IMR-90 (cell line): Measurements from ENCODE around the gene SLC25A25. TPM values are rescaled to one million over a fixed set of nuclear protein-coding genes. Genes with fewer than 3 reads are reported as not detected.

Source experiments
- ATAC-seq: fragments of 200-7000 bp; cut with Tn5 transposase; 2 replicates; pipeline ENCODE4 v1.9.1; 2020; ENCODE audit warnings: low read depth, mild to moderate bottlenecking, moderate library complexity
- BruUV-seq: library from RNA; stranded (reverse); fragments of 400-500 nt; replicated peaks from 2 replicates; lab custom pipeline; 2021; lab: Mats Ljungman, UMichigan
- CTCF ChIA-PET: fragments of 300-600 bp; formaldehyde crosslinking; extraction: SDS; loops from one replicate; lab custom pipeline; 2021; ENCODE audit warnings: antibody characterized with exemption; lab: Yijun Ruan, JAX
- POLR2A ChIA-PET: fragments of 300-600 bp; sonication (Branson Sonifier 250); formaldehyde crosslinking; loops from one replicate; lab custom pipeline; 2022; ENCODE audit warnings: antibody characterized with exemption; ENCODE audit not compliant: unreplicated experiment; lab: Charles Lee
- DNase-seq: peaks from one replicate; pipeline ENCODE4 v3.0.0; 2013
- H2AFZ ChIP-seq: replicated peaks from 2 replicates; pipeline ENCODE3; 2013; ENCODE audit warnings: low read length, mild to moderate bottlenecking; ENCODE audit not compliant: poor library complexity
- H2AK5ac ChIP-seq: 2 replicates; pipeline ENCODE4 v1.6.1; 2013; ENCODE audit warnings: low read depth, low read length, inconsistent platforms
- H2AK9ac ChIP-seq: replicated peaks from 2 replicates; pipeline ENCODE3; 2013; ENCODE audit warnings: mild to moderate bottlenecking, low read depth, low read length, moderate library complexity; ENCODE audit not compliant: poor library complexity
- H2BK120ac ChIP-seq: 2 replicates; pipeline ENCODE4 v1.6.1; 2013; ENCODE audit warnings: low read depth, low read length, inconsistent platforms
- H2BK15ac ChIP-seq: 3 replicates; pipeline ENCODE4 v1.6.1; 2013; ENCODE audit warnings: low read depth, low read length, inconsistent platforms
- H2BK20ac ChIP-seq: 2 replicates; pipeline ENCODE4 v1.6.1; 2013; ENCODE audit warnings: low read depth, mild to moderate bottlenecking, inconsistent platforms, low read length, moderate library complexity
- H2BK5ac ChIP-seq: 2 replicates; pipeline ENCODE4 v1.6.1; 2013; ENCODE audit warnings: mild to moderate bottlenecking, low read depth, low read length, inconsistent platforms; ENCODE audit not compliant: poor library complexity, severe bottlenecking
- H3K14ac ChIP-seq: replicated peaks from 2 replicates; pipeline ENCODE4 v1.6.1; 2013; ENCODE audit warnings: low read depth, low read length, inconsistent platforms
- H3K18ac ChIP-seq: 2 replicates; pipeline ENCODE4 v1.6.1; 2013; ENCODE audit warnings: low read depth, low read length, control low read depth
- H3K23ac ChIP-seq: 2 replicates; pipeline ENCODE4 v1.6.1; 2013; ENCODE audit warnings: low read depth, low read length, inconsistent platforms
- H3K27ac ChIP-seq: 2 replicates; pipeline ENCODE4 v1.5.1; 2013; ENCODE audit warnings: mild to moderate bottlenecking, control low read depth, low read length; ENCODE audit not compliant: insufficient read depth
- H3K27me3 ChIP-seq: 2 replicates; pipeline ENCODE4 v1.6.1; 2013; ENCODE audit warnings: low read length; ENCODE audit not compliant: control insufficient read depth, insufficient read depth
- H3K36me3 ChIP-seq: 2 replicates; pipeline ENCODE4 v1.6.1; 2013; ENCODE audit warnings: low read length, mixed read lengths; ENCODE audit not compliant: control insufficient read depth, insufficient read depth
- H3K4ac ChIP-seq: 2 replicates; pipeline ENCODE4 v1.6.1; 2013; ENCODE audit warnings: low read depth, low read length, inconsistent platforms
- H3K4me1 ChIP-seq: 2 replicates; pipeline ENCODE4 v1.6.1; 2013; ENCODE audit warnings: low read length, mixed read lengths; ENCODE audit not compliant: control insufficient read depth, insufficient read depth
- H3K4me2 ChIP-seq: 2 replicates; pipeline ENCODE4 v1.6.1; 2013; ENCODE audit warnings: low read depth, mild to moderate bottlenecking, control low read depth, low read length, moderate library complexity
- H3K4me3 ChIP-seq: 2 replicates; pipeline ENCODE4 v1.5.1; 2013; ENCODE audit warnings: low read depth, mild to moderate bottlenecking, control low read depth, low read length, moderate library complexity; ENCODE audit not compliant: insufficient read depth
- H3K56ac ChIP-seq: 2 replicates; pipeline ENCODE4 v1.6.1; 2013; ENCODE audit warnings: low read length, inconsistent platforms; ENCODE audit not compliant: insufficient read depth; ENCODE audit errors: extremely low read depth
- H3K79me1 ChIP-seq, 2 experiments: 2 replicates each; pipeline ENCODE4 v1.6.1; 2013; ENCODE audit warnings: low read length in 2 of 2, inconsistent platforms in 1 of 2, low read depth in 1 of 2
- H3K9ac ChIP-seq: 2 replicates; pipeline ENCODE4 v1.6.1; 2013; ENCODE audit warnings: low read depth, low read length, control low read depth
- H3K9me1 ChIP-seq: 2 replicates; pipeline ENCODE4 v1.6.1; 2013; ENCODE audit warnings: low read length, inconsistent platforms; ENCODE audit not compliant: insufficient read depth
- H3K9me3 ChIP-seq: 2 replicates; pipeline ENCODE4 v1.6.1; 2013; ENCODE audit warnings: low read length; ENCODE audit not compliant: control insufficient read depth, insufficient read depth
- H4K20me1 ChIP-seq: 2 replicates; pipeline ENCODE4 v1.6.1; 2013; ENCODE audit warnings: low read length, inconsistent platforms; ENCODE audit not compliant: insufficient read depth
- H4K5ac ChIP-seq: 2 replicates; pipeline ENCODE4 v1.6.1; 2013; ENCODE audit warnings: mild to moderate bottlenecking, low read depth, low read length, control low read depth
- H4K8ac ChIP-seq, 2 experiments: 2 replicates each; pipeline ENCODE4 v1.6.1; 2013; ENCODE audit warnings: low read depth in 2 of 2, low read length in 2 of 2, control low read depth in 1 of 2, inconsistent platforms in 1 of 2
- H4K91ac ChIP-seq: 2 replicates; pipeline ENCODE4 v1.6.1; 2013; ENCODE audit warnings: low read depth, low read length, inconsistent platforms; ENCODE audit not compliant: insufficient read depth
- BHLHE40 ChIP-seq: fragments of 150-350 bp; IDR thresholded peaks from 2 replicates; pipeline ENCODE4 v1.6.1; 2016; ENCODE audit warnings: mild to moderate bottlenecking, low read depth, low read length
- CEBPB ChIP-seq: IDR thresholded peaks from 2 replicates; pipeline ENCODE4 v1.6.1; 2012; ENCODE audit warnings: low read depth, low read length, improper control_type of control experiment
- CHD1 ChIP-seq: IDR thresholded peaks from 2 replicates; pipeline ENCODE4 v1.6.1; 2012; ENCODE audit warnings: low read depth, low read length, improper control_type of control experiment
- CTCF ChIP-seq: conservative IDR thresholded peaks from 2 replicates; pipeline ENCODE4 v1.5.1; 2012; ENCODE audit warnings: mild to moderate bottlenecking, low read depth, low read length, improper control_type of control experiment
- FOS ChIP-seq: fragments of 150-350 bp; IDR thresholded peaks from 2 replicates; pipeline ENCODE4 v1.6.1; 2016; ENCODE audit warnings: low read depth, low read length
- MAFK ChIP-seq: IDR thresholded peaks from 2 replicates; pipeline ENCODE4 v1.6.1; 2012; ENCODE audit warnings: low read depth, low read length, improper control_type of control experiment
- MAZ ChIP-seq: IDR thresholded peaks from 2 replicates; pipeline ENCODE4 v1.6.1; 2012; ENCODE audit warnings: low read depth, mild to moderate bottlenecking, low read length, improper control_type of control experiment, moderate library complexity, borderline replicate concordance
- MXI1 ChIP-seq: IDR thresholded peaks from 2 replicates; pipeline ENCODE4 v1.6.1; 2012; ENCODE audit warnings: low read depth, mild to moderate bottlenecking, low read length, moderate library complexity, borderline replicate concordance
- NFE2L2 ChIP-seq: fragments of 150-350 bp; IDR thresholded peaks from 2 replicates; pipeline ENCODE4 v1.6.1; 2016; ENCODE audit warnings: low read depth, mild to moderate bottlenecking, low read length
- POLR2A ChIP-seq: IDR thresholded peaks from 2 replicates; pipeline ENCODE4 v1.6.1; 2012; ENCODE audit warnings: mild to moderate bottlenecking, low read depth, low read length
- RAD21 ChIP-seq: IDR thresholded peaks from 2 replicates; pipeline ENCODE4 v1.6.1; 2012; ENCODE audit warnings: low read length, improper control_type of control experiment
- RCOR1 ChIP-seq: IDR thresholded peaks from 2 replicates; pipeline ENCODE4 v1.6.1; 2012; ENCODE audit warnings: mild to moderate bottlenecking, low read length, improper control_type of control experiment; ENCODE audit not compliant: insufficient replicate concordance
- SMC3 ChIP-seq: fragments of 150-350 bp; IDR thresholded peaks from 2 replicates; pipeline ENCODE4 v1.6.1; 2016; ENCODE audit warnings: low read depth, mild to moderate bottlenecking, antibody characterized with exemption, low read length, moderate library complexity
- USF2 ChIP-seq: fragments of 150-350 bp; IDR thresholded peaks from 2 replicates; pipeline ENCODE4 v1.6.1; 2017; ENCODE audit warnings: mild to moderate bottlenecking, antibody characterized with exemption, low read length, low read depth
- WGBS, 2 experiments: methylation state at CpG; one replicate each; pipeline versions ENCODE4 v1.1.5 to v1.1.7; 2013; ENCODE audit warnings: missing lambda C conversion rate in 2 of 2; ENCODE audit not compliant: insufficient read length in 1 of 2; ENCODE audit errors: extremely low coverage in 2 of 2; 5-methylcytosine and 5-hydroxymethylcytosine counted together
- dilution Hi-C: fragments of 300-500 bp; cut with HindIII; formaldehyde crosslinking; loops from one replicate; pipeline ENCODE4 v1.14.3; 2018; ENCODE audit warnings: low sequenced_read_pairs; ENCODE audit not compliant: unreplicated experiment
- in situ Hi-C: fragments of 300-500 bp; cut with MboI; formaldehyde crosslinking; loops from 3 replicates; pipeline ENCODE4 v1.14.3; 2019; ENCODE audit warnings: low sequenced_read_pairs, inconsistent platforms, mixed read lengths
- intact Hi-C: fragments of 100-400 bp; cut with micrococcal nuclease; formaldehyde crosslinking; loops from 2 replicates; pipeline ENCODE4 v1.10.0; 2022
- polyA plus RNA-seq, 3 experiments: library from polyadenylated mRNA; depleted of rRNA; stranded (reverse); fragments of >200 nt; gene quantifications; 2 replicates each; pipeline ENCODE4 v1.2.3, GENCODE V29; 2012; ENCODE audit warnings: low replicate concordance in 1 of 3
- total RNA-seq: library from RNA; depleted of rRNA; stranded (reverse); fragments of >200 nt; gene quantifications from 2 replicates; pipeline ENCODE4 v1.2.3, GENCODE V29; 2012

Gene SLC25A25
- total and polyA plus RNA-seq, 2 of the 4 experiments (the other 2 are of a cell fraction), result 14.0 to 17.9 TPM

- Histone ChIP-seq H3K79me1 (peaks cover 25 to 74% of the 10 kb centered on the region in 2 experiments), H3K9me3 (no peaks in the 10 kb centered on the region), H3K4me2 (no peak overlapping the region), H4K91ac (no peak overlapping the region), H3K56ac (no peak overlapping the region), H3K23ac (no peak overlapping the region), H2BK120ac (no peak overlapping the region), H4K5ac (no peak overlapping the region), H3K4me1 (peaks cover 22% of the 10 kb centered on the region), H2BK20ac (no peak overlapping the region), H3K36me3 (no peaks in the 10 kb centered on the region), H2BK5ac (no peak overlapping the region), H3K18ac (no peak overlapping the region), H2AK9ac (no peak overlapping the region), H3K27me3 (no peaks in the 10 kb centered on the region), H3K4me3 (no peak overlapping the region), H2AFZ (no peak overlapping the region), H4K20me1 (peaks cover 4% of the 10 kb centered on the region; the same call in 1 of the 2 replicates), H3K9ac (no peak overlapping the region), H3K27ac (no peak overlapping the region), H2AK5ac (no peak overlapping the region), H3K4ac (no peak overlapping the region), H2BK15ac (no peak overlapping the region), H3K14ac (no peak overlapping the region), H3K9me1 (peaks cover 5% of the 10 kb centered on the region), H4K8ac (no peak overlapping the region)
- ChIA-PET POLR2A (no interaction called here), CTCF (interaction anchor here (2.3 kb wide), 1 partner anchor 29 kb away, joined by 6 read pairs; no protein-coding TSS in a partner anchor)
- ATAC-seq, result no peak
- in situ Hi-C loops (no loop called here), dilution Hi-C loops (no loop called here), intact Hi-C loops (no loop called here)
- no TSS peak for BruUV-seq
- 100% methylated on average over 1 of the region's 9 CpGs; no CpG with 5 or more reads in 1 of the 2 experiments for WGBS, 2 experiments
- TF ChIP-seq FOS, result no peak
- no peak for TF ChIP-seq MAFK
- TF ChIP-seq RAD21, result no peak
- TF ChIP-seq CTCF, result no peak
- no peak for TF ChIP-seq CEBPB
- TF ChIP-seq CHD1, result no peak
- TF ChIP-seq SMC3, result no peak
- no peak for TF ChIP-seq MXI1
- no peak for TF ChIP-seq NFE2L2
- no peak for TF ChIP-seq USF2
- TF ChIP-seq BHLHE40, result no peak
- TF ChIP-seq POLR2A, result no peak
- no peak for TF ChIP-seq RCOR1
- no peak for TF ChIP-seq MAZ
- DNase-seq, result no peak
Measured at GRCh38 chr9:128088253-128088945, 20.4 kb downstream of the SLC25A25 start.
